SK-N-SH treated with all-trans-retinoic acid at 6 μM for 48 hours (cell line): ENCODE data around the gene SMYD2.

Experiments used
- ISL1 ChIP-seq: fragments of 250-450 bp; sonication (Bioruptor Pico); IDR thresholded peaks from 2 replicates; pipeline ENCODE4 v2.1.2; 2022; ENCODE audit warnings: mild to moderate bottlenecking, moderate library complexity
- RARB ChIP-seq: fragments of 250-450 bp; sonication (Bioruptor Pico); IDR thresholded peaks from 2 replicates; pipeline ENCODE4 v1.8.0; 2021; ENCODE audit warnings: mild to moderate bottlenecking, moderate library complexity
- TCF4 ChIP-seq: fragments of 250-450 bp; sonication (Bioruptor Pico); IDR thresholded peaks from 2 replicates; pipeline ENCODE4 v1.8.0; 2021; ENCODE audit warnings: mild to moderate bottlenecking, moderate library complexity, borderline replicate concordance
- TOX ChIP-seq: fragments of 250-450 bp; sonication (Bioruptor Pico); IDR thresholded peaks from 2 replicates; pipeline ENCODE4 v1.8.0; 2021; ENCODE audit warnings: mild to moderate bottlenecking, moderate library complexity, borderline replicate concordance
- ZFP3 ChIP-seq: fragments of 250-450 bp; sonication (Bioruptor Pico); IDR thresholded peaks from 2 replicates; pipeline ENCODE4 v1.5.0; 2020; ENCODE audit warnings: mild to moderate bottlenecking, moderate library complexity
- ZFP30 ChIP-seq: fragments of 450-650 bp; formaldehyde crosslinking; IDR thresholded peaks from 2 replicates; pipeline ENCODE4 v1.5.0; 2022; ENCODE audit warnings: mild to moderate bottlenecking, moderate library complexity
- ZNF70 ChIP-seq: fragments of 450-650 bp; formaldehyde crosslinking; IDR thresholded peaks from 2 replicates; pipeline ENCODE4 v1.5.0; 2020; ENCODE audit warnings: mild to moderate bottlenecking, moderate library complexity
- ZNF8 ChIP-seq: fragments of 450-650 bp; formaldehyde crosslinking; IDR thresholded peaks from 2 replicates; pipeline ENCODE4 v1.5.0; 2020; ENCODE audit warnings: mild to moderate bottlenecking, moderate library complexity
- TF ChIP-seq, protein P1 (sequence below): fragments of 250-450 bp; sonication (Bioruptor Pico); IDR thresholded peaks from 2 replicates; pipeline ENCODE4 v1.5.1; 2020; ENCODE audit warnings: low read depth, mild to moderate bottlenecking, moderate library complexity
- TF ChIP-seq, protein P2 (sequence below): fragments of 250-450 bp; sonication (Bioruptor Pico); IDR thresholded peaks from 2 replicates; pipeline ENCODE4 v1.8.0; 2020; ENCODE audit warnings: mild to moderate bottlenecking, moderate library complexity, borderline replicate concordance

DNA sequence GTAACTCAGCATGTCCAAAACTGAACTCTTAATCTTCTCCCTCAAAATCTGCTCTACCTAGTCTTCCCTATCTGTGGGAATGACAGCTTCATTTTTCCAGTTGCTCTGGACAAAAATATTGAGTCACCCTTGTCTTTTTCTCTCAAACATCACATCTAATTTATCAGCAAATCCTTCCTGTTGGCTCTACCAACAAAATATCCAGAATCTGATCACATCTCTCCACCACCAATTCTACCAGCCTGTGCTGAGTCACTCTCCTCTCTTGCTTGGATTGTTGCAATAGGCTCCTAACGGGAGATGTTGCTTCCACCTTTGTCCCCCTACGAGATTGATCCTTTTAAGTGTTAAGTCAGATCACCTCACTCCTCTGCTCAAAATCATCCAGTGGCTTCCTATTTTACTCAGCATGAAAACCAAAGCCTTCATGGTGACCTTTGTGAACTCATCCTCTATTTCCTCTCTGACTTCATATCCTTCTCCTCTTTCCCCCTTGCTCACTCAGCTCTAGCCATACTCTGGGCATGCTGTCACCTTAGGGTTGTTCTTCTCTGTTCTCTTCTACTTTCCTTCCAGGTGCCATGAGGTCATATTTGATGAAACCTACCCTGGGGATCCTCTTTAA lies 21.5 kb upstream of the SMYD2 start:
- TF ChIP-seq ZNF8 (CRISPR knock-in tag) (no peak), TOX (CRISPR knock-in tag) (no peak), TCF4 (no peak), ZNF70 (CRISPR knock-in tag) (no peak), ZFP3 (CRISPR knock-in tag) (no peak), RARB (CRISPR knock-in tag) (no peak), ZFP30 (CRISPR knock-in tag) (no peak), ISL1 (no peak)
- TF ChIP-seq, protein P1, sequence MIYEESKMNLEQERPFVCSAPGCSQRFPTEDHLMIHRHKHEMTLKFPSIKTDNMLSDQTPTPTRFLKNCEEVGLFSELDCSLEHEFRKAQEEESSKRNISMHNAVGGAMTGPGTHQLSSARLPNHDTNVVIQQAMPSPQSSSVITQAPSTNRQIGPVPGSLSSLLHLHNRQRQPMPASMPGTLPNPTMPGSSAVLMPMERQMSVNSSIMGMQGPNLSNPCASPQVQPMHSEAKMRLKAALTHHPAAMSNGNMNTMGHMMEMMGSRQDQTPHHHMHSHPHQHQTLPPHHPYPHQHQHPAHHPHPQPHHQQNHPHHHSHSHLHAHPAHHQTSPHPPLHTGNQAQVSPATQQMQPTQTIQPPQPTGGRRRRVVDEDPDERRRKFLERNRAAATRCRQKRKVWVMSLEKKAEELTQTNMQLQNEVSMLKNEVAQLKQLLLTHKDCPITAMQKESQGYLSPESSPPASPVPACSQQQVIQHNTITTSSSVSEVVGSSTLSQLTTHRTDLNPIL (CRISPR knock-in tag): no peak
- TF ChIP-seq, protein P2, sequence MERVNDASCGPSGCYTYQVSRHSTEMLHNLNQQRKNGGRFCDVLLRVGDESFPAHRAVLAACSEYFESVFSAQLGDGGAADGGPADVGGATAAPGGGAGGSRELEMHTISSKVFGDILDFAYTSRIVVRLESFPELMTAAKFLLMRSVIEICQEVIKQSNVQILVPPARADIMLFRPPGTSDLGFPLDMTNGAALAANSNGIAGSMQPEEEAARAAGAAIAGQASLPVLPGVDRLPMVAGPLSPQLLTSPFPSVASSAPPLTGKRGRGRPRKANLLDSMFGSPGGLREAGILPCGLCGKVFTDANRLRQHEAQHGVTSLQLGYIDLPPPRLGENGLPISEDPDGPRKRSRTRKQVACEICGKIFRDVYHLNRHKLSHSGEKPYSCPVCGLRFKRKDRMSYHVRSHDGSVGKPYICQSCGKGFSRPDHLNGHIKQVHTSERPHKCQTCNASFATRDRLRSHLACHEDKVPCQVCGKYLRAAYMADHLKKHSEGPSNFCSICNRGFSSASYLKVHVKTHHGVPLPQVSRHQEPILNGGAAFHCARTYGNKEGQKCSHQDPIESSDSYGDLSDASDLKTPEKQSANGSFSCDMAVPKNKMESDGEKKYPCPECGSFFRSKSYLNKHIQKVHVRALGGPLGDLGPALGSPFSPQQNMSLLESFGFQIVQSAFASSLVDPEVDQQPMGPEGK (CRISPR knock-in tag): no peak
